Heart left ventricle (tissue), 16 donors: ENCODE measurements around the gene MEG3. TPM values are rescaled to one million over a fixed set of nuclear protein-coding genes. Genes with fewer than 3 reads are reported as not detected.

ENCODE experiments used
- ATAC-seq, 4 donors: fragments of 200-7000 bp; cut with Tn5 transposase; one replicate each; pipeline ENCODE4 v1.9.1; 2020 to 2022; ENCODE audit warnings: moderate library complexity in 4 of 4, mild to moderate bottlenecking in 3 of 4, moderate number of reproducible peaks in 1 of 4
- DNase-seq, 5 donors: peaks; one replicate each; pipeline ENCODE4 v3.0.0-alpha.2; 2020
- H3K27ac ChIP-seq, 12 donors: fragments of 200-600 bp; sonication (generic) in 4 of 12; one replicate each; pipeline versions ENCODE4 v1.5.0 to v1.8.0; 2016 to 2022; ENCODE audit warnings: mild to moderate bottlenecking in 2 of 12
- H3K27me3 ChIP-seq, 9 donors: fragments of 200-600 bp; sonication (generic) in 2 of 9; one replicate each; pipeline versions ENCODE4 v1.5.1 to v1.8.0; 2016 to 2022; ENCODE audit warnings: mild to moderate bottlenecking in 3 of 9
- H3K36me3 ChIP-seq, 9 donors: fragments of 200-600 bp; sonication (generic) in 2 of 9; one replicate each; pipeline versions ENCODE4 v1.5.0 to v1.8.0; 2018 to 2022; ENCODE audit warnings: mild to moderate bottlenecking in 2 of 9
- H3K4me1 ChIP-seq, 12 donors: fragments of 200-600 bp; sonication (generic) in 4 of 12; one replicate each; pipeline versions ENCODE4 v1.5.0 to v1.8.0; 2016 to 2022; ENCODE audit warnings: mild to moderate bottlenecking in 3 of 12
- H3K4me3 ChIP-seq, 12 donors: fragments of 200-600 bp; sonication (generic) in 4 of 12; one replicate each; pipeline versions ENCODE4 v1.5.0 to v1.8.0; 2017 to 2022; ENCODE audit warnings: mild to moderate bottlenecking in 9 of 12, moderate library complexity in 4 of 12
- H3K9me3 ChIP-seq, 12 donors: fragments of 200-600 bp; sonication (generic) in 4 of 12; one replicate each; pipeline versions ENCODE4 v1.5.0 to v1.8.0; 2016 to 2022; ENCODE audit warnings: mild to moderate bottlenecking in 1 of 12
- POLR2A ChIP-seq, 2 donors: fragments of 450-650 bp; IDR thresholded peaks; one replicate each; pipeline ENCODE4 v1.6.1; 2017; ENCODE audit warnings: antibody characterized with exemption in 2 of 2, mild to moderate bottlenecking in 2 of 2, moderate library complexity in 2 of 2
- WGBS, 4 donors: extraction: QIAGEN DNeasy Blood & Tissue Kit in 2 of 4; methylation state at CpG; one replicate each; pipeline versions ENCODE4 v1.1.5 to v1.1.7; 2013 to 2018; 5-methylcytosine and 5-hydroxymethylcytosine counted together
- intact Hi-C, 10 donors: fragments of 100-400 bp; cut with DNase I; formaldehyde crosslinking; loops; one replicate each; pipeline versions ENCODE4 v1.11.1 to v1.14.2; 2022
- microRNA counts, 2 donors: library from miRNA; unstranded; fragments of <30 nt; microRNA quantifications; one replicate each; lab custom pipeline; 2016
- microRNA-seq, 4 donors: library from miRNA; unstranded; fragments of <30 nt; microRNA quantifications; one replicate each; pipeline versions ENCODE4 to v1.2.0, GENCODE V29; 2017 to 2020
- polyA plus RNA-seq, 2 donors: library from polyadenylated mRNA; stranded (reverse); fragments of 200-250 nt; gene quantifications; one replicate each; pipeline ENCODE4 v1.2.3, GENCODE V29; 2013
- total RNA-seq, 9 donors: library from RNA; depleted of rRNA in 2 of 9; stranded (reverse); fragments of >200 nt in 2 of 9; fragmentation: NEBNext Ultra II Directional in 3 of 9; extraction: Animal tissue kit (Norgen Biotek cat#: 25700) in 3 of 9; gene quantifications; one replicate each; pipeline versions ENCODE4 v1.1.0 to v1.2.4, GENCODE V29; 2016 to 2023
- TF ChIP-seq, protein P1 (sequence below), 12 donors: fragments of 200-600 bp; sonication (generic) in 4 of 12; IDR thresholded peaks; one replicate each; pipeline versions ENCODE4 v1.5.0 to v1.8.0; 2018 to 2022; ENCODE audit warnings: antibody characterized with exemption in 12 of 12, mild to moderate bottlenecking in 5 of 12
- donor health status: ischemic (EF 13 %, LVEDD 7.1; RV severe dilation, severe dysfunction).
- donor health status: healthy with polysubstance abuse.
- donor health status: DM: no; HTN: yes; CAD: no.
- donor health status: DM: no; HTN: no; CAD: no.
- donor health status: ischemic (EF 25% LVEDD 6.9; RV normal size, moderate dysfunction).
- donor health status: ischemic (EF 25% LVEDD 5.7; RV mildly dilated, moderate dysfunction).
- donor health status: healthy.
- donor health status: DM: yes; HTN: yes; CAD: no.
- donor health status: ischemic (EF 35%, LVEDD 5.7; RV mildly dilated, moderate dysfunction).
- donor health status: nonischemic (EF 11% LVEDD 7.7; RV severe dilation, severe dysfunction).
- donor health status: DM: yes; HTN: yes; CAD: no.
- donor health status: PGD.
- donor health status: ischemic (EF 29% LVEDD 5.4; RV normal size, mild dysfunction).
- donor health status: nonischemic (EF 23%, LVEDD 6.1; RV moderate dilation, normal function).

The MEG3 gene
- total and polyA plus RNA-seq, 11 donors: 3.6 to 37.7 (median 9.9) TPM

DNA sequence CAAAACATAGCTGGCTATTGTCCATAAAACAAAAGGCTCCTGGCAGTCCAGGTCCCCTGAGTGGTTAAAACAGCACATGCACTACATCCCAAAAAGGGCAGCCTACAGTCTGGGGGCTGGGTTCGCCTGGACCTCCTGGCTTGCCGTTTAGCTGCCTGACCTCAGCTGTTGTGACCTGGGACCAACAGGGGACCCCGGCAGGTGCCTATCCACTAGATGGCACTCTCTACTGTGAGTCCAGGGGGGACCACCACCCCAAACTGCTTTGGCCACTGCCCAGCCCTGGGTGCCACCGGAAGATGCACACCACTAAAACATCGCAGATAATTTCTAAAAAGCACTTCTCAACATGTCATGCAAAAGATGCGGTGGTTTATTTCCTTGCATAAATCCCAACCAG, 80.5 kb downstream of the MEG3 start:
- H3K9me3 ChIP-seq: peaks cover 0 to 4% (median 0%) of the 10 kb centered on the region in 12 donors
- no peaks in the 10 kb centered on the region for H3K36me3 ChIP-seq
- no peak overlapping the region for H3K27ac ChIP-seq
- intact Hi-C loops: no loop called here
- peaks cover 6 to 61% (median 30%) of the 10 kb centered on the region in 9 donors for H3K27me3 ChIP-seq
- whole genome bisulfite sequencing, 4 donors: 58 to 74% (median 61%) methylated on average over 4 to 6 of the region's 6 CpGs
- ATAC-seq: no peak
- no peak for TF ChIP-seq POLR2A (IDR thresholded peaks at IDR 0.05)
- TF ChIP-seq, protein P1, sequence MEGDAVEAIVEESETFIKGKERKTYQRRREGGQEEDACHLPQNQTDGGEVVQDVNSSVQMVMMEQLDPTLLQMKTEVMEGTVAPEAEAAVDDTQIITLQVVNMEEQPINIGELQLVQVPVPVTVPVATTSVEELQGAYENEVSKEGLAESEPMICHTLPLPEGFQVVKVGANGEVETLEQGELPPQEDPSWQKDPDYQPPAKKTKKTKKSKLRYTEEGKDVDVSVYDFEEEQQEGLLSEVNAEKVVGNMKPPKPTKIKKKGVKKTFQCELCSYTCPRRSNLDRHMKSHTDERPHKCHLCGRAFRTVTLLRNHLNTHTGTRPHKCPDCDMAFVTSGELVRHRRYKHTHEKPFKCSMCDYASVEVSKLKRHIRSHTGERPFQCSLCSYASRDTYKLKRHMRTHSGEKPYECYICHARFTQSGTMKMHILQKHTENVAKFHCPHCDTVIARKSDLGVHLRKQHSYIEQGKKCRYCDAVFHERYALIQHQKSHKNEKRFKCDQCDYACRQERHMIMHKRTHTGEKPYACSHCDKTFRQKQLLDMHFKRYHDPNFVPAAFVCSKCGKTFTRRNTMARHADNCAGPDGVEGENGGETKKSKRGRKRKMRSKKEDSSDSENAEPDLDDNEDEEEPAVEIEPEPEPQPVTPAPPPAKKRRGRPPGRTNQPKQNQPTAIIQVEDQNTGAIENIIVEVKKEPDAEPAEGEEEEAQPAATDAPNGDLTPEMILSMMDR (IDR thresholded peaks at IDR 0.05): no peak
- DNase-seq: no peak
- no peak overlapping the region for H3K4me3 ChIP-seq
- peaks cover 0 to 8% (median 0%) of the 10 kb centered on the region in 12 donors for H3K4me1 ChIP-seq

DNA sequence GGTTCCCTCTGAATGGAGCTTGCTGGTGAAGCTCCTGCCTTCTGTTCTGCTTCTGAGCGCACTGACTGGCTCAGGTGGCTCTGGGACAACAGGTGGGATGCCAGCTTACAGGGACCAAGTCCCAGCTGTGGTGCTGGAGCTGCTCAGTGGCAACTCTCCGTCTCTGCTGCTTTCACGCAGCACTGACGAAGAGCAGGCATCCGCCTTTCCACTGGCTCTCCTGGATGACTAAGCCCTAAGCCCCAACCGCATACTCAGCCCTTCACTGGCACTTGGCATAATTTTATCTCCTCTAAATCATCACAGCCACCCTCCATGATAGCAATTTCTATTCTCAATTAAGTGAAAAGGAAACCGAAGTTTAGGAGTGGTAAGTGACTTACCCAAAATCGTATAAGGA, 81.3 kb downstream of the MEG3 start:
- no peak for DNase-seq
- WGBS, 4 donors: 76 to 78% (median 76%) methylated on average over 7 to 8 of the region's 8 CpGs
- Histone ChIP-seq H3K27me3 (peaks cover 2 to 52% (median 24%) of the 10 kb centered on the region in 9 donors), H3K4me1 (peaks cover 0 to 8% (median 0%) of the 10 kb centered on the region in 12 donors), H3K4me3 (no peak overlapping the region), H3K36me3 (no peaks in the 10 kb centered on the region), H3K9me3 (no peaks in the 10 kb centered on the region), H3K27ac (no peak overlapping the region)
- no peak for ATAC-seq
- intact Hi-C loops: no loop called here
- TF ChIP-seq POLR2A (IDR thresholded peaks at IDR 0.05): no peak
- TF ChIP-seq, protein P1 (IDR thresholded peaks at IDR 0.05): no peak

DNA sequence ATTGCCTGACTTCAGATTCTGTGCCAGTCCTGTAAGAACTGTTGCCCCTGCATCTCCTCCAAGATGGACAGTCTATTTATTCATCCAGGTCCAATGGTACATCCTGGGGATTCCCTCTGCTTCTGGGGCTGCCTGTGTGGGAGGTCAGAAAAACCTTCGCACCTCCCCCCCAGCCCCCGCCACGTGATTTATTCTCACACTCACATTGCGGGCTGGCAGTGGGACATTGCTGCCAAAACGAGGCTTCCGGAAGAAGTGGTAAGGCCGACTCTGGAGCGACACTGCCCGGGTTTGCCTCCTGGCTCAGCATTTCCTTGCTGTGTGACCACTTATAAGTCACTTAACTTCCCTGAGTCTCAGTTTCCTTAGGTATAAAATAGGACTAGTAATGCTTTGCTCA, 83.5 kb downstream of the MEG3 start:
- no peaks in the 10 kb centered on the region for H3K9me3 ChIP-seq
- intact Hi-C loops: no loop called here
- TF ChIP-seq, protein P1 (IDR thresholded peaks at IDR 0.05): no peak
- TF ChIP-seq POLR2A (IDR thresholded peaks at IDR 0.05): no peak
- no peak overlapping the region for H3K4me3 ChIP-seq
- no peaks in the 10 kb centered on the region for H3K36me3 ChIP-seq
- DNase-seq (no peak), ATAC-seq (no peak)
- H3K27me3 ChIP-seq: peaks cover 0 to 37% (median 7%) of the 10 kb centered on the region in 9 donors
- H3K4me1 ChIP-seq: peaks cover 0 to 4% (median 0%) of the 10 kb centered on the region in 12 donors
- 84 to 90% (median 89%) methylated on average over 9 of the region's 9 CpGs for WGBS, 4 donors
- H3K27ac ChIP-seq: no peak overlapping the region

MicroRNAs within 50 kb of the gene (microRNA counts, 767-probe panel; counts per million panel counts)
- microRNA hsa-miR-127-3p (lab: Ali Mortazavi, UCI): 3,096 to 3,112 counts per million in 2 donors
- microRNA hsa-miR-127-5p (lab: Ali Mortazavi, UCI): 1,693 to 1,924 counts per million in 2 donors
- 0 to 71.6 counts per million in 2 donors for microRNA hsa-miR-136-5p (lab: Ali Mortazavi, UCI)
- 2,085 to 2,099 counts per million in 2 donors for microRNA hsa-miR-337-3p (lab: Ali Mortazavi, UCI)
- 2,389 to 2,711 counts per million in 2 donors for microRNA hsa-miR-337-5p (lab: Ali Mortazavi, UCI)
- 1,120 to 1,172 counts per million in 2 donors for microRNA hsa-miR-431-5p (lab: Ali Mortazavi, UCI)
- 0 to 1,280 counts per million in 2 donors for microRNA hsa-miR-432-5p (lab: Ali Mortazavi, UCI)
- microRNA hsa-miR-433 (lab: Ali Mortazavi, UCI): 1,593 to 1,966 counts per million in 2 donors
- microRNA hsa-miR-493-3p (lab: Ali Mortazavi, UCI): 1,940 to 2,210 counts per million in 2 donors
- microRNA hsa-miR-665 (lab: Ali Mortazavi, UCI): 0 to 71.6 counts per million in 2 donors
- 1,646 to 1,658 counts per million in 2 donors for microRNA hsa-miR-770-5p (lab: Ali Mortazavi, UCI)

Small RNA genes lying within 50 kb of the gene (microRNA-seq; reads per million reads assigned to microRNA genes)
- gene MIR127 (303 to 681 (median 590) reads per million in 4 donors), gene MIR136 (5.0 to 16.2 (median 9.2) reads per million in 4 donors), gene MIR2392 (0 reads per million in 4 donors), gene MIR337 (90.4 to 201 (median 127) reads per million in 4 donors), gene MIR431 (9.3 to 43.2 (median 22.1) reads per million in 4 donors), gene MIR432 (11.6 to 49.4 (median 28.9) reads per million in 4 donors), gene MIR433 (21.0 to 53.1 (median 34.9) reads per million in 4 donors), gene MIR493 (90.7 to 233 (median 98.3) reads per million in 4 donors), gene MIR665 (0.26 to 1.7 (median 0.69) reads per million in 4 donors)

Other genes with a start within 250 kb of the MEG3 start
- 1 to 10 TPM in 5 of 9 donors, under 1 TPM in 4; 0.14 to 2.8 (median 1.9) TPM for gene BEGAIN, start 238.7 kb upstream of the MEG3 start, total RNA-seq
- under 1 TPM; 0.24 to 0.46 TPM for gene BEGAIN, start 238.7 kb upstream of the MEG3 start, polyA plus RNA-seq
- gene DLK1, start 99.2 kb upstream of the MEG3 start, total RNA-seq: 10 to 100 TPM in 5 of 9 donors, 1 to 10 TPM in 4; 1.4 to 52.4 (median 10.2) TPM
- 1 to 10 TPM; 3.7 to 6.4 TPM for gene DLK1, start 99.2 kb upstream of the MEG3 start, polyA plus RNA-seq
- not detected for gene RTL1, start 77.6 kb downstream of the MEG3 start, total RNA-seq
- gene RTL1, start 77.6 kb downstream of the MEG3 start, polyA plus RNA-seq: not detected